GM12801 (cell line): ENCODE results near the gene KREMEN1.

Source experiments
- TF ChIP-seq, protein P1 (sequence below): IDR thresholded peaks from one replicate; pipeline ENCODE4 v1.5.1; 2011; ENCODE audit warnings: control low read depth; ENCODE audit not compliant: insufficient read length; ENCODE audit errors: extremely low read depth

Gene KREMEN1

DNA sequence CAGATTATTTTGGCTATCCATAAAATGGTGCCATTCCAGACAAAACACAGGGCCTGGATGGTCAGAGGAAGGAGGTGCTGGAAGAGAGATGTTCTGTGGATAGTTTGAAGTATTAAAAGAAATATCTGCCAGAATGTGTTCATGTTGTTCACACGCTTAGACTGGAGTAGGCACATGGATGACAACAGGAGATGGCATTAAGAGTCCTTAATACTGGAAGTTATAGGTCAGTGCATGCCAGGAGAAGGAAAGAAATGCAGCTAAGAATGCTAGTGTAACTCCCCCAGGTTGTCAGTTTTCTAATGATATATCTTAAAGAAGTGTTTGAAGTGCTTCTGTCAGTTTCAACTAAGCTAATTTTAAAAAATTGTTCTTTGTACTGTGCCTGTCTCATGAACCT lies 20.2 kb downstream of the KREMEN1 start:
- TF ChIP-seq, protein P1, sequence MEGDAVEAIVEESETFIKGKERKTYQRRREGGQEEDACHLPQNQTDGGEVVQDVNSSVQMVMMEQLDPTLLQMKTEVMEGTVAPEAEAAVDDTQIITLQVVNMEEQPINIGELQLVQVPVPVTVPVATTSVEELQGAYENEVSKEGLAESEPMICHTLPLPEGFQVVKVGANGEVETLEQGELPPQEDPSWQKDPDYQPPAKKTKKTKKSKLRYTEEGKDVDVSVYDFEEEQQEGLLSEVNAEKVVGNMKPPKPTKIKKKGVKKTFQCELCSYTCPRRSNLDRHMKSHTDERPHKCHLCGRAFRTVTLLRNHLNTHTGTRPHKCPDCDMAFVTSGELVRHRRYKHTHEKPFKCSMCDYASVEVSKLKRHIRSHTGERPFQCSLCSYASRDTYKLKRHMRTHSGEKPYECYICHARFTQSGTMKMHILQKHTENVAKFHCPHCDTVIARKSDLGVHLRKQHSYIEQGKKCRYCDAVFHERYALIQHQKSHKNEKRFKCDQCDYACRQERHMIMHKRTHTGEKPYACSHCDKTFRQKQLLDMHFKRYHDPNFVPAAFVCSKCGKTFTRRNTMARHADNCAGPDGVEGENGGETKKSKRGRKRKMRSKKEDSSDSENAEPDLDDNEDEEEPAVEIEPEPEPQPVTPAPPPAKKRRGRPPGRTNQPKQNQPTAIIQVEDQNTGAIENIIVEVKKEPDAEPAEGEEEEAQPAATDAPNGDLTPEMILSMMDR, result no peak

DNA sequence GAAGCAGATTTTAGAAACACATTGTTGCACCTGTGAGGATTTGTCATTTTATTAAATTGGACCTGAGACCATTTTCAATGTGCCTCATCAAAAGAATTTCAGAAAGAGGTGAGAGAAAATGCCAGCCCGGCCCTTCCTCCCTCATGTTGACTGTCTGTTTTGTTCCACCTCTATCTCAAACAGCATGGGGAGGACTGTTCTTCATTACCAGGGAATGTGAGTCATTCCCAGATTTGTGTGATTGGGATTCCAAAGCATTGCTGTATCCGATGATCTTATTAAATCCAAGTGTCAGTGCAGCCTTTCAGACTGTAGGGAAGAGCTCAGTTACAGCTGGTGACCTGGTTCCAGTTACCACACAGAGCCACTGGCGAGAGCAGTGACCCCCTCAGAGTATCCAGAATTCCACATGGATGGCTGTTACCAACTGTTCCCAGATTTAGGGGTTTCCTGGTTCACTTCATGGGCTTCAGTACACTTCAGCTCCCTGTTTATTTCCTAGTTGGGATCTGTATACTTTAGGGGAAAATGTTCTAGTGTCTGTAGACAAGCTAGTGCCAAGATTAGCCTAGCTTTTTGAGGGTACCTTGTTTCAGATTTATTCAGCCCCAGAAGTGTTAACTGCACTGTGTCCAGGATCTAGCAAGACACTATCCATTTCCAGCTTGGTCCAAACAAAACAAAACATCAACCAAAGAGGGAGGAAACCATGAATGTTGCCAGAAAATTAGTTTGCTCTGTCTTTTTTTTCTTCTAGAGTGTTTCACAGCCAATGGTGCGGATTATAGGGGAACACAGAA lies 20.9 kb downstream of the KREMEN1 start:
- TF ChIP-seq, protein P1, result no peak

DNA sequence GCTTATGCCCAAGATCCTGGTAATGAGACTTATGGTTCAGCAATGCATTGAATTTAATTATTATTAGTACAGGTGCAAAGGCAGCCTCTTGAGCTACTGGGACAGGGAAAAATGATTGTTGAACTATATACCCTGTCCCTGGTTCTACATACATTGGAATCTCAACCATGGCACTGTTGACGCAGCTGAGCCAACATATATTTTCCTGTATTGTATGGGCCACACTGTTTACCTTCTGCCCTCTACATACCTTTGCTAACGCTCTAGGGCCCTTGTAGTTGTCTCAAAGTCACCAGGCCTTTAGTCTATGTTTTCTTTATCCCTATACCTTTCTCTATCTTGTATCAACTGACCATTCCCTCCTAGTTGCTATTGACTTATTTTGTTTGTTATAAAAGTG lies 22.6 kb downstream of the KREMEN1 start:
- TF ChIP-seq, protein P1, result no peak

DNA sequence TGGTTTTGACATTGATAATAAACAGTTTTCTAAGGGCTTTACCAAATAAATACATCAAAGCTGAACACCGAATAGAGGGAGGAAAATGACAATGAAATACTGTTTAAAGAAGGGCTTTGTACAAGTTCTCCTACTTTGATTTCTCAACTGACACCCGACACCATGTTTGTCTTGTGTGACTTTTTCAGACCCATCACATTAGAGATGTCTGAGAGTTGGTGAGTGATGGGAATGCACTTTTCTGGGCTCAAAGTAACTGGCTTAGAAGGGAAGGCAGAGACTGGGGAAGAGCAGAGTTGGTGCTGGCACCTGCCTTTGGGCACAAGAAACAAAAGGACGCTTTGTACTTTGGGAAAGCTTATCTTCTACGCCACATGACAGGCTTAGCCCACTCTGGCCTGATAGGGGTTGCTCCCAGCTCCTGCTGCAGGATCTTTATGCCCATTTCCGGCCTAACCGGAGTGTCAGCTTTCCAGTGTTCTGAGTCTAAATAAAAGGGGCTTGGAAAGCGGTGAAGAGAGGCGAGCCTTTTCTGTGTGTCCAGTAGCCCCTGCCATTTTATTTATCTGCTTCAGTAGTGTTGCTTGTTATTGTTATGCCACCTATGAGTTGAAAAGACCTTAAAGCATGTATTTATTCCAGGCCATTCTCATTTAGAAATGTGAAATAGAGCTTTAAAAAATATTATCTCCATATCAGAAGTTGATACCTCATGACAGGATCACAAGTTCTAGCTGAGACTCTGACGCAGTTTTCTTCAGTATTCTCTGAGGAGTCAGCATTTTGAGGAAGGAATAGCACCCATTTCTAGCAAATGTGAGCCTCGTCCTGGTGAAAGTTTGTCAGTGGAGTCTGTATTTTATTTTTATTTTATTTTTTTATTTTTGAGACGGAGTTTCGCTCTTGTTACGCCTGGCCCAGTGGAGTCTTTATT lies 24.2 kb downstream of the KREMEN1 start:
- TF ChIP-seq, protein P1, result no peak

DNA sequence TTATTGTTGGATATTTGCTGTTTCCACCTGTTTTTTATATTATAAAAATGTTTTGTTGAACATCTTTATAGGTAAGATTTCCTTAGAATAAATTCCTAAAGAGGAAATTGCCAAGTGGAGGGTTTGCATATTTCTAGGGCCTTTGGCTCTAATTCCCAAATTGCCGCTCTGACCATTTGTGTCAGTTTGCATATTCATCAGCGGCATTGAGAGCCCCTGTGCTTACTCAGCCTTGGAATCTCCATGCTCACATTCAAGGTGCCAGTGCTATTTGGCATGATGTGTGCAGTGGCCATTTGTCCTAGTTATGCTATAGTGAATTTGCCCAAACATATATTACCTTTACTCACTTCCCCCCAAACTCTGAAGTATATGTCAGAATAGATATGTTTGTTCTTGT lies 25.5 kb downstream of the KREMEN1 start:
- TF ChIP-seq, protein P1, result no peak

DNA sequence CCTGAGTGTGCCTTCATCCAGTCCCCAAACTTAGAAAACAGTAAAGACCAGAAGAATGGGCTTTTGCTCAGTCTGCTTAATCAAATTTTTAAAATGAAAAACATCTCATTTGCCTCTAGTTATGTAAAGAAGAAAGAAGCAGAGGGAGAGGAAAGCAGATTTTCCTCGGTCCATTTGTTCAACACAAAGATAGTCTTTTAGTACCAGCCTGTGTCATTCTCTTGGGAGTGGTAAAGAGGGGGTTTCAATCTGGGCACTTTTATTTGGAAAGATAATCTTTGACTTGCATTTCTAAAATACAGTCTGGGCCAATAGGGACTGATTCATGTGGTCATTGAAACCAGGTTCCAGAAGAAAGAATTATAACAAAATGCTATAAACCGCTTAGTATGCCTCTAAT lies 29.5 kb downstream of the KREMEN1 start:
- TF ChIP-seq, protein P1, result no peak

DNA sequence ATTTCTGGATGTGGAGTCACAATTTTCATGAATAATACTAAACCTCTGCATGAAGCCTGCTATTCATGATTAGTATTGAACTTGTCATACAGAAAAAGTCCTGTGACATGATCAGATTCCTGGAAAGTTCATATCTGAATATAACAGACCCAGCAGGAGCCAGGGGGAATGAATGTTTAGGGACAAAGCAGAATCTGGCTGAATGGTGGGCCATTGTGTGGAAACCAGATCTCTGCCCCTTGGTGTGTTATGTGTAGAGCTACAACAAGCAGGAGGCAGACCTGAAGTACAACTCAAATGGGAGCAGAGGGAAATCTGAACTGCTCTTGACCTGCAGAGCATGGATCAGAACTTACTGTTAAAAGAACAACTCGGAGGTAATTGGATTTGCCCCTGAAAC lies 30.3 kb downstream of the KREMEN1 start:
- TF ChIP-seq, protein P1, result no peak
